Bronchial epithelial cell (primary cell): ENCODE data around the gene CAPN11. TPM values are rescaled to one million over a fixed set of nuclear protein-coding genes. Genes with fewer than 3 reads are reported as not detected.

Experiments
- DNase-seq: peaks from one replicate; pipeline ENCODE4 v3.0.0-alpha.2; 2010; ENCODE audit warnings: low read depth
- FAIRE-seq: peaks from 2 replicates; lab custom pipeline; 2011; peaks lifted over from hg19 to GRCh38; lab: Jason Lieb, UNC
- H3K27me3 ChIP-seq: 2 replicates; pipeline ENCODE4 v1.5.1; 2011; ENCODE audit warnings: low read length; ENCODE audit not compliant: control insufficient read depth, insufficient read depth
- H3K36me3 ChIP-seq: 2 replicates; pipeline ENCODE4 v1.5.1; 2011; ENCODE audit warnings: low read length; ENCODE audit not compliant: control insufficient read depth, insufficient read depth
- H3K4me3 ChIP-seq: 2 replicates; pipeline ENCODE4 v1.5.1; 2011; ENCODE audit warnings: mild to moderate bottlenecking, low read depth, low read length, control low read depth
- total RNA-seq: library from RNA; depleted of rRNA; stranded (reverse); fragments of >200 nt; gene quantifications from 2 replicates; pipeline ENCODE4 v1.2.1, GENCODE V29; 2014
- TF ChIP-seq, protein P1 (sequence below): IDR thresholded peaks from 2 replicates; pipeline ENCODE4 v1.5.1; 2011; ENCODE audit warnings: mild to moderate bottlenecking, moderate library complexity, low read length, control low read depth, inconsistent platforms; ENCODE audit not compliant: insufficient read depth, severe bottlenecking

Gene CAPN11
- total RNA-seq, 1 donor from 2014 or later = not detected

DNA sequence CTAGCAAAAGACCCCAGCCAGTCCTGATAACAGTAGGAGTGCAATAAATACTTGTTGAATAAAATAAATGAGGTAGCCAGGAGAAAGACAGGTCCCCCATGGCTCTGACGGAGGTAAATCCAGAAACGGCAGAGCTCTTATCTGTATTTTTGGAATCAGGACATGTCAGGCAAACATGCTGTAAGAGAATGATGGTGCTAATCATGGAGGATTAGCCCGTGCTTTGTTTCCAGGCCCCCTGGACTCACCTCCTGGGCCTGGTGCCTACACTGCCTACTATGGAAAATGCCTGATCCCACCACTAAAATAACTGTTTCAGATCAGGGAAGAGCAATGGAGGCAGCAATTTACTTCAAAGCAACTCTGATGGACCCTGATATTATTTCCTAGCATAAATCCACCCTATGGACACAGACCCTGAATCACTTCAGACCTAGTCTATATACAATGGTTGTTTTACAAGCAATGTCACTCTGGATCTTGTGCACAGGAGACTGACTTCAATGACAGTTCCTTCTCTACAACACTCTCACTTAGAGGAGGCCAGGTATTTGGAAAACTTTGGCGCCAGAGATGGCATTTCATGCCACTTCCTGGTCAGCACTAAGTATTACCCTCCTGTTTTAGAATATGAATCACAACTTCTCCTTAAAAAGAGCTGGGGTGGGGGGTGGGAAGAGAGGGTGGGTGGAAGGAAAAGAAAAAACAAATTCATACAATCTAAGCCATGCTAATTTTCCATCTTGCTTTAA is 37.8 kb upstream of the CAPN11 start:
- FAIRE-seq (no peak), DNase-seq (no peak)
- Histone ChIP-seq H3K36me3 (peaks cover 1% of the 10 kb centered on the region), H3K4me3 (no peak overlapping the region), H3K27me3 (no peaks in the 10 kb centered on the region)
- TF ChIP-seq, protein P1, sequence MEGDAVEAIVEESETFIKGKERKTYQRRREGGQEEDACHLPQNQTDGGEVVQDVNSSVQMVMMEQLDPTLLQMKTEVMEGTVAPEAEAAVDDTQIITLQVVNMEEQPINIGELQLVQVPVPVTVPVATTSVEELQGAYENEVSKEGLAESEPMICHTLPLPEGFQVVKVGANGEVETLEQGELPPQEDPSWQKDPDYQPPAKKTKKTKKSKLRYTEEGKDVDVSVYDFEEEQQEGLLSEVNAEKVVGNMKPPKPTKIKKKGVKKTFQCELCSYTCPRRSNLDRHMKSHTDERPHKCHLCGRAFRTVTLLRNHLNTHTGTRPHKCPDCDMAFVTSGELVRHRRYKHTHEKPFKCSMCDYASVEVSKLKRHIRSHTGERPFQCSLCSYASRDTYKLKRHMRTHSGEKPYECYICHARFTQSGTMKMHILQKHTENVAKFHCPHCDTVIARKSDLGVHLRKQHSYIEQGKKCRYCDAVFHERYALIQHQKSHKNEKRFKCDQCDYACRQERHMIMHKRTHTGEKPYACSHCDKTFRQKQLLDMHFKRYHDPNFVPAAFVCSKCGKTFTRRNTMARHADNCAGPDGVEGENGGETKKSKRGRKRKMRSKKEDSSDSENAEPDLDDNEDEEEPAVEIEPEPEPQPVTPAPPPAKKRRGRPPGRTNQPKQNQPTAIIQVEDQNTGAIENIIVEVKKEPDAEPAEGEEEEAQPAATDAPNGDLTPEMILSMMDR = no peak

DNA sequence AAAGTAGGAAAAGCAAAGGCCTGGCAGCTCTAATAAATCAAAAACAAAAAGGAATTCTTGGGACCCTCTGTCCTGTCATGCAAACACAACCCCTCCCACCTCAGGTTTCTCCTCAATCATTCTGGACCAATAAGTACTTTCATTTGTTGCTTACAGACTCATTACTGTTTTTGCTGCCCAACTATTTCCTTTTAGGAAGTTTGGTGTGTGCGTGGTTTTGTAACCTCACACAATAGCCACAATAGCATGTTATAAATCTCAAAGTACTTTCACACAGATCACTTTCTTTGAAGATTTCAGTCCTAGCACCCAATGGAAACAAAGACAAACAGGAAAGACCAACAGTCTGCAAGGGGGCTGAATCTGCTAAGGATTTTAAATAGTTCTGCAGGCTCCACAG is 35.8 kb upstream of the CAPN11 start:
- FAIRE-seq = no peak
- Histone ChIP-seq H3K36me3 (peaks cover 1% of the 10 kb centered on the region), H3K27me3 (no peaks in the 10 kb centered on the region), H3K4me3 (no peak overlapping the region)
- TF ChIP-seq, protein P1 = no peak
- DNase-seq = no peak

DNA sequence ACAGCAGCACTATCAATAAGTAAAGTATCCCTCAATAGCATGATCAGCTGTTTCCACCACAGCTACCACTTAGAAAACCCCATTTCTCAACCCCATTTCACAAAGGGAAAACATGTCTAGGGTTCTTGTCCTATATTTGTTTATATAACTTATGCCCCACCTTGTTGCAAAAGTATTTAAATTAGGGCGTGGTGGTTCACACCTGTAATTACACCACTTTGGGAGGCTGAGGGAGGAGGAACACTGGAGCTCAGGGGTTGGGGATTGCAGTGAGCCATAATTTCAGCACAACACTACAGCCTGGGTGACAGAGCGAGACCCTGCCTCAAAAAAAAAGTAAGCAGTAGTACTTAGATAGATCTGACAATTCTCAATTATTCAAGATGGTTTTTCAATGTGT is 35.1 kb upstream of the CAPN11 start:
- peaks cover 1% of the 10 kb centered on the region for H3K36me3 ChIP-seq
- DNase-seq (no peak), FAIRE-seq (no peak)
- TF ChIP-seq, protein P1 = no peak
- no peak overlapping the region for H3K4me3 ChIP-seq
- H3K27me3 ChIP-seq = no peaks in the 10 kb centered on the region

DNA sequence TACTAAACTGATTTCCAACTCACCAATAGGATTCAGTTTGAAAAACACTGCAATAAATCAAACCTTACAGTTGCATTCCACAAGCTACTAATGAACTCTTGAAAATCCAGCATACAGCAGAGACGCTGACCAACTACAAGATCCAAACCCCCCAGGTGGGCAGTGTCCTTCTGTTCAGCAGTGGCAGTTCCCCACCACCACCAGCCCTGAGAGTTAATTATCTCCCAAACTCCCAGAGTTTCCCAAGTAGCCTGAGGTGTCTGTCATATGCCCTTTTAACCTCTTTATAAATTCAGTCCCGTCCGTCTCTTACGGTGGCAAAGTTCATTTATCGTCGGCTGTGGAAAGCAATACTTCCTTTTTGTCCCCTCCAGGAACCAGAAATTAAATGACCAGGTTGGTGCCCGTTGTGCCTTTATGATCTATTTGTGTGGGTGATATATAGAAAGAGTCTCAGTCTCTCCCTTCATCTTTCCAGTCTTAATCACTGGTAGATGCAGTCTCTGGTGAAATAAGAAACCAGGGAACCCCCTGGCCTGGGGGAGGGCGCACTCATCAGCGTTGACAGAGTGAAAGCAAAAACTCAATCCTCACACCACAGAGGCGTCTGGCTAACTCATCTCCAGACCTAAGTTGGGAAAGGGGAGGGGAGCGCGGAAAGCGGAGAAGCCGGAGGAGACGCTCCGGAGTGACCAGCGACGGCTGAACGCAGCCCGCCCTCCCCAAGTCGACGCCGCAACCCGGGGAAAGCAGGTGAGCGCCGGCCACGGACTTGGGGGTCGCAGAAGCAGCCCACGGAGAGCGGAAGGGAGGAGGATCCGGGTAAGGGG is 32.1 kb upstream of the CAPN11 start:
- Histone ChIP-seq H3K4me3 (peak overlapping the region; percentile 89), H3K27me3 (no peaks in the 10 kb centered on the region), H3K36me3 (peaks cover 1% of the 10 kb centered on the region)
- FAIRE-seq = no peak
- TF ChIP-seq, protein P1 = no peak
- peak; percentile 75 for DNase-seq

DNA sequence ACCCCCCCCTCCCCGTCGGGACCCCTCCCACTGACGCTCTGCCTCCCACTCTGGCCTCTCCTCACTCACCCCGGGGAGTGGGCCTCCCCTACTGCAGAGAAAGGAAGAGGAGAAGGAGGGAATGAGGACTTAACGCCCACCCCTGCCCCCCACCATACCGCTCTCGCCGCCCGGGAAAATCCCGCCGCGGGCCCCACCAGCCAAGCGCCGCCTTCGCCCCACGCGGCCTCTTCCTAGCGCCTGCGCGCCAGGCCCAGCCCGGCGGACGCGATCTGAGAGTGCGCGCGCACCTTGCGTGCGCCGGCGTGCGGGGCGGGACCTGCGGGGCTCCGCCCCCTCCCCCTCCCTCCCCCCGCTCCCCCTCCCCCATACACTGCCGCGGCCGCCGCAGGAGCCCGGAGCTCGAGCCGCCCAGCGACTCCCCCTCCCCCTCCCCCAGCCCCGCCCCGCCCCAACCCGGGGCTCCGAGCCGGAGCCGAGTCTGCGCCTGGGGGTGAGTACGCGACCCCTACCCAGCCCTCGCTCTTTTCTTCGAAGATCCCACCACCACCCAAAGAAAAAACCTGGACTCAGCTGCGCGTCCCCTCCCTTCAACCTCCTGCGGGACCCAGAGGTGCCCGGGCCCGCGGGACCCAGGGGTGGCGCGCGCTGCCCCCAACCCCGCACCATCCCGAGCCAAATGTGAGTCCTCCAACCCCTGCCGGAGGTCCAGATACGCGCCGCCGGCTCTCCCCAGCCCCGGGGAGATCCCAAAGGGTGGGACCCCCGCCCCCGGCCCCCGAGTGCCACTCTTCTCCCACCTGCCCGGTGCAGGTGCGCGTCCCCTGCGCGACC is 31.2 kb upstream of the CAPN11 start, which contains the start of the genes MRPL14 and TMEM63B:
Gene MRPL14 (minus strand): TSS at position 267 of the 834 bp plus-strand sequence. CDS start 10,841 bp downstream, outside the sequence.
Gene TMEM63B (plus strand): TSS at position 369 of the 834 bp plus-strand sequence. CDS start 7,031 bp downstream, outside the sequence.
- Histone ChIP-seq H3K4me3 (peak within 1 kb of the TSS; percentile 89), H3K36me3 (peaks cover 2% of the 10 kb centered on the region), H3K27me3 (no peaks in the 10 kb centered on the region)
- TF ChIP-seq, protein P1 = no peak
- DNase-seq (peak; percentile 47), FAIRE-seq (no peak)
